ENCODE data around the gene ZSWIM9. TPM values are rescaled to one million over a fixed set of nuclear protein-coding genes. Genes with fewer than 3 reads are reported as not detected.
"Not testable (repeated sequence)": the region's sequence is repeated elsewhere in the genome, so short reads cannot be mapped to it uniquely, and the experiment has no call there.

ZSWIM9 gene
- total and polyA plus RNA-seq, 2 experiments from 2014 or later, result 0.73 to 2.1 TPM

DNA sequence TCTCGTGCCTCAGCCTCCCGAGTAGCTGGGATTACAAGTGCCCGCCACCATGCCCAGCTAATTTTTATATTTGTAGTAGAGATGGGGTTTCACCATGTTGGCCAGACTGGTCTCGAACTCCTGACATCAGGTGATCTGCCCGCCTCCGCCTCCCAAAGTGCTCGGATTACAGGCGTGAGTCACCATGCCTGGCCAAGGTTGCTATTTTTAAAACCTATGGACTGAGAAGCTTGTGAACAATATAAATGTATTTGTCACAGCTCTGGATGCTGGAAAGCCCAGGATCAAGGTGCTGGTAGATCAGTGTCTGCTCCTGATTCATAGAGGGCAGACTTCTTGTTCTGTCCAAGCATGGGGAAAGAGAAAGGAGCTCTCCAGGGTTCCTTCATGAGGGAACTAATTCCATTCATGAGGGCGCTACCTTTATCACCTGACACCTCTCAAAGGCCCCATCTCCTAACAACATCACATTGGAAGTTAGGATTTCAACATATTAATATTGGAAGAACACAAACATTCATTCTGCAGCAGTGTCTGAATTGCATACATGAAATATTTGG, 69.2 kb downstream of the ZSWIM9 start:
- Histone ChIP-seq H4K20me1 (ENCODE audit: insufficient read depth, poor library complexity, severe bottlenecking) (no peaks in the 10 kb centered on the region), H3K27ac (no peak overlapping the region), H3K79me2 (no peaks in the 10 kb centered on the region), H3K27me3 (no peaks in the 10 kb centered on the region), H3K9me2 (replicated peaks; ENCODE audit: insufficient read depth) (no peaks in the 10 kb centered on the region), H3K9me3 (ENCODE audit: low read depth) (no peaks in the 10 kb centered on the region), H3K36me3 (replicated peaks; ENCODE audit: insufficient read depth, low read depth) (no peaks in the 10 kb centered on the region), H3K4me2 (no peak overlapping the region), H2AFZ (no peak overlapping the region), H3K4me1 (ENCODE audit: insufficient read depth) (no peaks in the 10 kb centered on the region), H3K4me3 (no peak overlapping the region)
- WGBS (ENCODE audit: low lambda C conversion rate, missing lambda C conversion rate), result 98% methylated on average over 9 of the region's 9 CpGs
- DNase-seq (ENCODE audit: low spot score), result no peak
- TF ChIP-seq CTCF (IDR thresholded peaks at IDR 0.05; ENCODE audit: poor library complexity), result no peak
- TF ChIP-seq EZH2phosphoT487 (IDR thresholded peaks at IDR 0.05; ENCODE audit: low read depth, severe bottlenecking, unreplicated experiment), result no peak
- no peak for TF ChIP-seq EZH2 (IDR thresholded peaks at IDR 0.05; ENCODE audit: borderline replicate concordance)

- not testable (repeated sequence) for H3K9me3 ChIP-seq (ENCODE audit: low read depth); H3K4me3 ChIP-seq; H3K27me3 ChIP-seq; H3K9me2 ChIP-seq (replicated peaks; ENCODE audit: insufficient read depth); H3K36me3 ChIP-seq (replicated peaks; ENCODE audit: insufficient read depth, low read depth); H3K4me2 ChIP-seq; H3K27ac ChIP-seq; H3K79me2 ChIP-seq; H2AFZ ChIP-seq; H4K20me1 ChIP-seq (ENCODE audit: insufficient read depth, poor library complexity, severe bottlenecking); DNase-seq (ENCODE audit: low spot score); H3K4me1 ChIP-seq (ENCODE audit: insufficient read depth)
- WGBS (ENCODE audit: low lambda C conversion rate, missing lambda C conversion rate), result 96% methylated on average over 6 of the region's 6 CpGs
Measured at GRCh38 chr19:48241771-48242170, 71.3 kb downstream of the ZSWIM9 start.

DNA sequence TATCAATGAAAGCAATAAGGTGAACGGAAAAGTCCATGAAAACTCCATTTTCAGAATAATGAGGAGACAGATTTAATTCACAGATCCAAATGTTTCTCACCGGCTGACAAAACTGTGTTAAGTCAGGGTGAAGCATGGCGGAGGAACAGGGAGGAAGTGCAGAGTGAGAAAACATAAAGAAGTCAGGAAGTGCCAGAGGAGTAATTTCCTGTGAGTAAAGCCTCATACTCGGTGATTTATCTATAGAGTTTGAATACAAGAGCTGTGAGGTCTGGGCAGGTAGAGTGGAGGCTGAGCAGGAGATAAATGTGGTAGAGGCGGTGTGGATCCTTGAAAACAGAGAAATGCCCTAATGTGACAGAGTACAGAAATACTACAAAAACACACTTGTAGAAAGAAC, 73.8 kb downstream of the ZSWIM9 start:
- Histone ChIP-seq H2AFZ (no peak overlapping the region), H3K27me3 (no peaks in the 10 kb centered on the region), H3K79me2 (no peaks in the 10 kb centered on the region), H3K4me1 (ENCODE audit: insufficient read depth) (no peaks in the 10 kb centered on the region), H3K27ac (no peak overlapping the region), H3K36me3 (replicated peaks; ENCODE audit: insufficient read depth, low read depth) (no peaks in the 10 kb centered on the region), H3K9me3 (ENCODE audit: low read depth) (no peaks in the 10 kb centered on the region), H3K4me3 (no peak overlapping the region), H4K20me1 (ENCODE audit: insufficient read depth, poor library complexity, severe bottlenecking) (no peaks in the 10 kb centered on the region), H3K9me2 (replicated peaks; ENCODE audit: insufficient read depth) (no peaks in the 10 kb centered on the region), H3K4me2 (no peak overlapping the region)
- 81% methylated on average over 5 of the region's 5 CpGs for WGBS (ENCODE audit: low lambda C conversion rate, missing lambda C conversion rate)
- no peak for TF ChIP-seq EZH2phosphoT487 (IDR thresholded peaks at IDR 0.05; ENCODE audit: low read depth, severe bottlenecking, unreplicated experiment)
- no peak for TF ChIP-seq EZH2 (IDR thresholded peaks at IDR 0.05; ENCODE audit: borderline replicate concordance)
- TF ChIP-seq CTCF (IDR thresholded peaks at IDR 0.05; ENCODE audit: poor library complexity), result no peak
- DNase-seq (ENCODE audit: low spot score), result no peak

- no peak for DNase-seq (ENCODE audit: low spot score)
- no peaks in the 10 kb centered on the region for H3K79me2 ChIP-seq
- H3K4me2 ChIP-seq, result no peak overlapping the region
- no peaks in the 10 kb centered on the region for H3K9me3 ChIP-seq (ENCODE audit: low read depth)
- H2AFZ ChIP-seq, result no peak overlapping the region
- H4K20me1 ChIP-seq (ENCODE audit: insufficient read depth, poor library complexity, severe bottlenecking), result no peaks in the 10 kb centered on the region
- no peak for TF ChIP-seq EZH2phosphoT487 (IDR thresholded peaks at IDR 0.05; ENCODE audit: low read depth, severe bottlenecking, unreplicated experiment)
- TF ChIP-seq CTCF (IDR thresholded peaks at IDR 0.05; ENCODE audit: poor library complexity), result no peak
- no peak for TF ChIP-seq EZH2 (IDR thresholded peaks at IDR 0.05; ENCODE audit: borderline replicate concordance)
- no peaks in the 10 kb centered on the region for H3K27me3 ChIP-seq
- no peaks in the 10 kb centered on the region for H3K9me2 ChIP-seq (replicated peaks; ENCODE audit: insufficient read depth)
- no peaks in the 10 kb centered on the region for H3K4me1 ChIP-seq (ENCODE audit: insufficient read depth)
- WGBS (ENCODE audit: low lambda C conversion rate, missing lambda C conversion rate), result 79% methylated on average over 5 of the region's 5 CpGs
- H3K4me3 ChIP-seq, result no peak overlapping the region
- H3K36me3 ChIP-seq (replicated peaks; ENCODE audit: insufficient read depth, low read depth), result no peaks in the 10 kb centered on the region
- no peak overlapping the region for H3K27ac ChIP-seq
Measured at GRCh38 chr19:48246101-48246500, 75.6 kb downstream of the ZSWIM9 start.
